SKM-1 treated with dmso at 0.1 percent for 144 hours (cell line): ENCODE data around the gene TOP1.
A peak's percentile ranks its signal among the peaks of the same experiment; 100 is the strongest.

Source experiments
- DNase-seq: peaks from one replicate; lab custom pipeline; 2025; ENCODE audit not compliant: unreplicated experiment; lab: John Stamatoyannopoulos, UW

TOP1 gene

GRCh38 chr20:41167118-41167470 lies 138.5 kb downstream of the TOP1 start:
- DNase-seq = no peak

GRCh38 chr20:41167481-41168253 lies 139.0 kb downstream of the TOP1 start:
- DNase-seq = peak; percentile 20

- no peak for DNase-seq
These were observed 139.9 kb downstream of the TOP1 start for GRCh38 chr20:41168281-41169161.

- no peak for DNase-seq
These were observed 140.6 kb downstream of the TOP1 start for GRCh38 chr20:41169162-41169690.

- DNase-seq = no peak
These were observed 141.2 kb downstream of the TOP1 start for GRCh38 chr20:41169791-41170351.

GRCh38 chr20:41170386-41171105 lies 141.9 kb downstream of the TOP1 start:
- DNase-seq = no peak

- no peak for DNase-seq
These were observed 143.2 kb downstream of the TOP1 start for GRCh38 chr20:41171736-41172295.

- DNase-seq = no peak
These were observed 143.9 kb downstream of the TOP1 start for GRCh38 chr20:41172296-41173140.

GRCh38 chr20:41173161-41173721 lies 144.6 kb downstream of the TOP1 start:
- DNase-seq = peak; percentile 23

GRCh38 chr20:41173791-41174341 lies 145.2 kb downstream of the TOP1 start:
- no peak for DNase-seq
